Measurements from ENCODE around the gene MAS1L.

DNA sequence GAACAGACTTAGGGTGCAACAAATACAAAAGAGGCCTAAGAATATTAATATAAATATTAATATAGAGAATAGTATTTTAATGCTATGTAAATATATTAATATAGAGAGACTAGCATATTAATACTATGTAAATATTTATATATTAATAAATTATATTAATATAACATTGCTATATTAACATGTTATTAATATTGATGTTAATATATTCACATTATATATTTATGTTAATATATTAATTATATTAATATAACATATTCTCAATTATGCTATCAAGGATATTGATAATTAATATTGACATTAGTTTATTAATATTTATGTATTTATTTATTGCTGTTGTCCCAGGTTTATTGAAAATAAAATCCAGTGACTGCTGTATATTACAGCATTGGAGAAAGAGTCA lies 1.1 kb upstream of the MAS1L start:
- TF ChIP-seq POLR2A (IDR thresholded peaks at IDR 0.05; ENCODE audit: borderline replicate concordance, extremely low read depth, insufficient read depth, insufficient read length) (no peak), RAD21 (IDR thresholded peaks at IDR 0.05; ENCODE audit: low read depth) (no peak), EZH2 (IDR thresholded peaks at IDR 0.05) (no peak), ZFX (IDR thresholded peaks at IDR 0.05) (no peak)
- TF ChIP-seq, protein P1, sequence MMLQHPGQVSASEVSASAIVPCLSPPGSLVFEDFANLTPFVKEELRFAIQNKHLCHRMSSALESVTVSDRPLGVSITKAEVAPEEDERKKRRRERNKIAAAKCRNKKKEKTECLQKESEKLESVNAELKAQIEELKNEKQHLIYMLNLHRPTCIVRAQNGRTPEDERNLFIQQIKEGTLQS (IDR thresholded peaks at IDR 0.05) = no peak
- TF ChIP-seq, protein P2, sequence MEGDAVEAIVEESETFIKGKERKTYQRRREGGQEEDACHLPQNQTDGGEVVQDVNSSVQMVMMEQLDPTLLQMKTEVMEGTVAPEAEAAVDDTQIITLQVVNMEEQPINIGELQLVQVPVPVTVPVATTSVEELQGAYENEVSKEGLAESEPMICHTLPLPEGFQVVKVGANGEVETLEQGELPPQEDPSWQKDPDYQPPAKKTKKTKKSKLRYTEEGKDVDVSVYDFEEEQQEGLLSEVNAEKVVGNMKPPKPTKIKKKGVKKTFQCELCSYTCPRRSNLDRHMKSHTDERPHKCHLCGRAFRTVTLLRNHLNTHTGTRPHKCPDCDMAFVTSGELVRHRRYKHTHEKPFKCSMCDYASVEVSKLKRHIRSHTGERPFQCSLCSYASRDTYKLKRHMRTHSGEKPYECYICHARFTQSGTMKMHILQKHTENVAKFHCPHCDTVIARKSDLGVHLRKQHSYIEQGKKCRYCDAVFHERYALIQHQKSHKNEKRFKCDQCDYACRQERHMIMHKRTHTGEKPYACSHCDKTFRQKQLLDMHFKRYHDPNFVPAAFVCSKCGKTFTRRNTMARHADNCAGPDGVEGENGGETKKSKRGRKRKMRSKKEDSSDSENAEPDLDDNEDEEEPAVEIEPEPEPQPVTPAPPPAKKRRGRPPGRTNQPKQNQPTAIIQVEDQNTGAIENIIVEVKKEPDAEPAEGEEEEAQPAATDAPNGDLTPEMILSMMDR (IDR thresholded peaks at IDR 0.05 in 2 of 3, conservative IDR thresholded peaks at IDR 0.05 in 1 of 3; ENCODE audit: borderline replicate concordance in 1 of 3, insufficient read depth in 1 of 3, low read depth in 2 of 3, low read length in 2 of 3) = no peak

All from HCT116 (cell line).